Kidney capillary endothelial cell (primary cell): ENCODE measurements around the gene ZNF217.
"Not testable (repeated sequence)": the region's sequence is repeated elsewhere in the genome, so short reads cannot be mapped to it uniquely, and the experiment has no call there.

Source experiments
- DNase-seq: peaks from one replicate; pipeline ENCODE4 v3.0.0-alpha.2; 2018; ENCODE audit warnings: low spot score

ZNF217 gene

GRCh38 chr20:53583660-53584549 lies 9.7 kb downstream of the ZNF217 start:
- not testable (repeated sequence) for DNase-seq

- DNase-seq, result peak; percentile 31
Observed at GRCh38 chr20:53582574-53583351, 10.9 kb downstream of the ZNF217 start.

GRCh38 chr20:53582251-53582570 lies 11.4 kb downstream of the ZNF217 start:
- DNase-seq, result no peak

- no peak for DNase-seq
Observed at GRCh38 chr20:53581444-53582250, 12.0 kb downstream of the ZNF217 start.

- no peak for DNase-seq
Observed at GRCh38 chr20:53580376-53581111, 13.1 kb downstream of the ZNF217 start.

GRCh38 chr20:53579581-53580375 lies 13.9 kb downstream of the ZNF217 start:
- no peak for DNase-seq

GRCh38 chr20:53579266-53579580 lies 14.4 kb downstream of the ZNF217 start:
- peak; percentile 59 for DNase-seq

GRCh38 chr20:53578492-53579222 lies 15.0 kb downstream of the ZNF217 start:
- peak; percentile 89 for DNase-seq

- DNase-seq, result no peak
Observed at GRCh38 chr20:53576586-53577318, 16.9 kb downstream of the ZNF217 start.

GRCh38 chr20:53576195-53576580 lies 17.5 kb downstream of the ZNF217 start:
- no peak for DNase-seq

GRCh38 chr20:53575481-53576194 lies 18.0 kb downstream of the ZNF217 start:
- DNase-seq, result no peak

GRCh38 chr20:53574819-53575218 lies 18.8 kb downstream of the ZNF217 start:
- DNase-seq, result no peak

GRCh38 chr20:53574259-53574789 lies 19.3 kb downstream of the ZNF217 start:
- no peak for DNase-seq

- no peak for DNase-seq
Observed at GRCh38 chr20:53571555-53572286, 21.9 kb downstream of the ZNF217 start.

GRCh38 chr20:53570446-53571276 lies 23.0 kb downstream of the ZNF217 start:
- no peak for DNase-seq

- DNase-seq, result no peak
Observed at GRCh38 chr20:53569606-53570307, 23.9 kb downstream of the ZNF217 start.
